ENCODE results near the gene HBG1. TPM values are rescaled to one million over a fixed set of nuclear protein-coding genes. Genes with fewer than 3 reads are reported as not detected.

The HBG1 gene
- total RNA-seq, 1 donor from 2014 or later: not detected

DNA sequence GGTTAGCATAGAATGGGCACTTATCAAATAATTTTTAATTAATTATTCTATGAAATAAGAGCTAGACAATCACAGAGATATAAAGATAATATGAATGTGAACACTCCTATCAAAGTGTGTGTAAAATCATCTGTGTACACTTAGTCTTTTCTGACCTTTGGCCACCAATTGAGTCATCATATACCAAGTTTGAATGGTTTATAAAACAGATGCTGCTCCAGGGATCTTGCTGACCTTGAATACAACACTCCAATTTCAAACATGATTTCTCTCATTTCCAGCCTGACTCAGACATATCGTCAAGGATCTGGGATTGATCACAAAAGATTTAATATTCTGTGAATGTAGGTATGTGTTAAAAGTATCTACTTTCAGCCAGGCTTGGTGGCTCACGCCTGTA is 46.3 kb downstream of the HBG1 start:
- Mint-ChIP-seq H3K36me3 (ENCODE audit: insufficient read depth) (no peaks in the 10 kb centered on the region), H3K4me3 (ENCODE audit: low read depth) (no peak overlapping the region), H3K4me1 (ENCODE audit: low read depth) (no peaks in the 10 kb centered on the region), H3K9me3 (ENCODE audit: low read depth) (no peaks in the 10 kb centered on the region), H3K27me3 (no peaks in the 10 kb centered on the region), H3K27ac (no peak overlapping the region)
- DNase-seq (ENCODE audit: low spot score, unreplicated experiment): no peak
- TF ChIP-seq, protein P1, sequence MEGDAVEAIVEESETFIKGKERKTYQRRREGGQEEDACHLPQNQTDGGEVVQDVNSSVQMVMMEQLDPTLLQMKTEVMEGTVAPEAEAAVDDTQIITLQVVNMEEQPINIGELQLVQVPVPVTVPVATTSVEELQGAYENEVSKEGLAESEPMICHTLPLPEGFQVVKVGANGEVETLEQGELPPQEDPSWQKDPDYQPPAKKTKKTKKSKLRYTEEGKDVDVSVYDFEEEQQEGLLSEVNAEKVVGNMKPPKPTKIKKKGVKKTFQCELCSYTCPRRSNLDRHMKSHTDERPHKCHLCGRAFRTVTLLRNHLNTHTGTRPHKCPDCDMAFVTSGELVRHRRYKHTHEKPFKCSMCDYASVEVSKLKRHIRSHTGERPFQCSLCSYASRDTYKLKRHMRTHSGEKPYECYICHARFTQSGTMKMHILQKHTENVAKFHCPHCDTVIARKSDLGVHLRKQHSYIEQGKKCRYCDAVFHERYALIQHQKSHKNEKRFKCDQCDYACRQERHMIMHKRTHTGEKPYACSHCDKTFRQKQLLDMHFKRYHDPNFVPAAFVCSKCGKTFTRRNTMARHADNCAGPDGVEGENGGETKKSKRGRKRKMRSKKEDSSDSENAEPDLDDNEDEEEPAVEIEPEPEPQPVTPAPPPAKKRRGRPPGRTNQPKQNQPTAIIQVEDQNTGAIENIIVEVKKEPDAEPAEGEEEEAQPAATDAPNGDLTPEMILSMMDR (IDR thresholded peaks at IDR 0.05; ENCODE audit: unreplicated experiment): no peak

DNA sequence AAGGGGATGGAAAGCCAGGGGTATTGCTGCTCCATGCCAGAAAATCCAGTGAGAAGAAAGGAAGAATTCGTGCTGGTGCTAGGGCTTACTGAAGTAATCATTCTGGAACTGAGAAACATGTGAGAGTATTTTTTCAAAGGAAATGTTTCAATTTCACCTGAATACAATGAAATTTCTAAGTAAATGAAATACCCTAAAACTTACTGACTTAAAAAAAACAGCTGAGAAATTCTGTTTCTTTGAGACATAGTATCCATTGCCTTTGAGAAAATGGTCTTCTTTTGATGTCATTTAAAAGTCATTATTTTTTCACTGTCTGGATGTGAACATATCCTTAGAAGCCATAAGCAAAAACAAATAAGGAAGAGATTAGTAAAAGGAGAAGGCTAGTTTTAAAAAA is 49.1 kb downstream of the HBG1 start, which contains the start of gene OR51V1:
TSS of gene OR51V1 (minus strand) at position 101 of the 400 bp plus-strand sequence. CDS start at position 101, 0 bp downstream.
- Mint-ChIP-seq H3K27ac (no peak within 1 kb of the TSS), H3K27me3 (no peaks in the 10 kb centered on the region), H3K36me3 (ENCODE audit: insufficient read depth) (no peaks in the 10 kb centered on the region), H3K9me3 (ENCODE audit: low read depth) (no peaks in the 10 kb centered on the region), H3K4me3 (ENCODE audit: low read depth) (no peak within 1 kb of the TSS), H3K4me1 (ENCODE audit: low read depth) (no peaks in the 10 kb centered on the region)
- no peak for DNase-seq (ENCODE audit: low spot score, unreplicated experiment)
- TF ChIP-seq, protein P1 (IDR thresholded peaks at IDR 0.05; ENCODE audit: unreplicated experiment): no peak

DNA sequence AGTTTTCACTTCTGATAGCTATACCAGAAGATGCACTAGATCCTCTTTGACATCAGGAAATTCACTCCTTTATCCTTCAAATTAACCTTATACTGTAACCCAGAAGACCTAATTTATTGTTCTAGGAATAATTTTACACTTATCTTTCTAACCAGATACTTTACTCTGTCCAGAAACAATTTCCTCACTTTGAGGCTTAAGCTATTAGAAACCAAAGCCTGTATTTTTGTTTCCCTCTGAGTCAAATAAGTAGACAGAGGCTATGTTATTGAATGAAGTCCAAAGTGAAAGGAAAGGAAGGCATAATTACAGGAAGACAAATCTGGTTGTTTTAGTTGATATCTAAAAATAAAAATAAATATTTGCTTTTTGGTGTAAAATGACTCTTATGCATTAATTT is 51.4 kb downstream of the HBG1 start:
- Mint-ChIP-seq H3K4me3 (ENCODE audit: low read depth) (no peak overlapping the region), H3K4me1 (ENCODE audit: low read depth) (no peaks in the 10 kb centered on the region)

More for the DNA sequence above, 51.4 kb downstream of the HBG1 start:
- Mint-ChIP-seq H3K27me3 (no peaks in the 10 kb centered on the region), H3K9me3 (ENCODE audit: low read depth) (no peaks in the 10 kb centered on the region), H3K36me3 (ENCODE audit: insufficient read depth) (no peaks in the 10 kb centered on the region), H3K27ac (no peak overlapping the region)
- TF ChIP-seq, protein P1 (IDR thresholded peaks at IDR 0.05; ENCODE audit: unreplicated experiment): no peak
- no peak for DNase-seq (ENCODE audit: low spot score, unreplicated experiment)

Other genes with a start within 250 kb of the HBG1 start
- not detected in 2 replicates for gene OR52J3, start 203.3 kb downstream of the HBG1 start, total RNA-seq
- gene OR52E2, start 190.2 kb downstream of the HBG1 start, total RNA-seq: not detected in 2 replicates
- gene OR52E1, start 180.3 kb downstream of the HBG1 start, total RNA-seq: not detected in 2 replicates
- not detected in 2 replicates for gene OR52A5, start 111.5 kb downstream of the HBG1 start, total RNA-seq
- not detected in 2 replicates for gene OR52A1, start 95.1 kb downstream of the HBG1 start, total RNA-seq
- not detected in 2 replicates for gene OR51V1, start 49.2 kb downstream of the HBG1 start, total RNA-seq
- gene HBB, start 22.8 kb downstream of the HBG1 start, total RNA-seq: not detected in 2 replicates
- not detected in 2 replicates for gene HBD, start 15.4 kb downstream of the HBG1 start, total RNA-seq
- gene HBG2, start 4.9 kb upstream of the HBG1 start, total RNA-seq: not detected in 2 replicates
- not detected in 2 replicates for gene HBE1, start 20.1 kb upstream of the HBG1 start, total RNA-seq
- not detected in 2 replicates for gene OR51B4, start 52.1 kb upstream of the HBG1 start, total RNA-seq
- gene OR51B2, start 74.4 kb upstream of the HBG1 start, total RNA-seq: not detected in 2 replicates
- 0.34 and 0.44 TPM in 2 replicates for gene OR51B5, start 93.7 kb upstream of the HBG1 start, total RNA-seq
- not detected in 2 replicates for gene OR51B6, start 101.7 kb upstream of the HBG1 start, total RNA-seq
- not detected in 2 replicates for gene OR51M1, start 134.0 kb upstream of the HBG1 start, total RNA-seq
- gene OR51Q1, start 172.3 kb upstream of the HBG1 start, total RNA-seq: not detected in 2 replicates
- gene OR51I1, start 191.7 kb upstream of the HBG1 start, total RNA-seq: not detected in 2 replicates
- not detected in 2 replicates for gene OR51I2, start 199.5 kb upstream of the HBG1 start, total RNA-seq
- gene OR52D1, start 238.8 kb upstream of the HBG1 start, total RNA-seq: not detected in 2 replicates

All from progenitor cell of endocrine pancreas (in vitro differentiated cells).